Mesenchymal stem cell (in vitro differentiated cells and primary cell): ENCODE results near the gene CHCHD3.
A peak's percentile ranks its signal among the peaks of the same experiment; 100 is the strongest.

Source experiments
- DNase-seq: peaks from one replicate; pipeline ENCODE4 v3.0.0-alpha.2; 2013
- H2AFZ ChIP-seq: one replicate; pipeline ENCODE4 v1.6.1; 2013; ENCODE audit warnings: low read depth, mild to moderate bottlenecking, control low read depth, inconsistent platforms, low read length, moderate library complexity
- H2AK5ac ChIP-seq: 2 replicates; pipeline ENCODE4 v1.6.1; 2013; ENCODE audit warnings: low read length, moderate library complexity, mild to moderate bottlenecking, inconsistent platforms; ENCODE audit not compliant: severe bottlenecking
- H2BK120ac ChIP-seq: one replicate; pipeline ENCODE4 v1.6.1; 2013; ENCODE audit warnings: low read depth, mild to moderate bottlenecking, inconsistent platforms, low read length, moderate library complexity
- H2BK12ac ChIP-seq, 2 experiments: one replicate each; pipeline ENCODE4 v1.6.1; 2013; ENCODE audit warnings: inconsistent platforms in 2 of 2, low read length in 2 of 2, mild to moderate bottlenecking in 2 of 2, moderate library complexity in 2 of 2, control low read depth in 1 of 2
- H2BK15ac ChIP-seq: one replicate; pipeline ENCODE4 v1.6.1; 2013; ENCODE audit warnings: mild to moderate bottlenecking, low read depth, inconsistent platforms; ENCODE audit not compliant: poor library complexity, severe bottlenecking
- H2BK5ac ChIP-seq: 2 replicates; pipeline ENCODE4 v1.6.1; 2013; ENCODE audit warnings: low read depth, mild to moderate bottlenecking, low read length, control low read depth, inconsistent platforms; ENCODE audit not compliant: poor library complexity, severe bottlenecking
- H3K14ac ChIP-seq, 2 experiments: one replicate each; pipeline ENCODE4 v1.6.1; 2013; ENCODE audit warnings: inconsistent platforms in 2 of 2, low read length in 2 of 2, control low read depth in 1 of 2, mild to moderate bottlenecking in 1 of 2, moderate library complexity in 1 of 2
- H3K18ac ChIP-seq, 2 experiments: one replicate each; pipeline ENCODE4 v1.6.1; 2013; ENCODE audit warnings: inconsistent platforms in 2 of 2, low read length in 2 of 2, control low read depth in 1 of 2, low read depth in 1 of 2, mild to moderate bottlenecking in 1 of 2
- H3K23ac ChIP-seq, 2 experiments: one replicate each; pipeline ENCODE4 v1.6.1; 2013; ENCODE audit warnings: inconsistent platforms in 2 of 2, low read length in 2 of 2, mild to moderate bottlenecking in 2 of 2, moderate library complexity in 2 of 2, control low read depth in 1 of 2
- H3K27ac ChIP-seq: 2 replicates; pipeline ENCODE4 v1.5.1; 2013; ENCODE audit warnings: mild to moderate bottlenecking, moderate library complexity, low read length, control low read depth, inconsistent platforms; ENCODE audit not compliant: poor library complexity, severe bottlenecking
- H3K27me3 ChIP-seq, 2 experiments: 2 replicates each; pipeline versions ENCODE4 v1.6.1 to v1.7.0; 2013; ENCODE audit warnings: low read length in 2 of 2, mild to moderate bottlenecking in 2 of 2, moderate library complexity in 2 of 2, control low read depth in 1 of 2, inconsistent platforms in 1 of 2; ENCODE audit not compliant: control insufficient read depth in 1 of 2, insufficient read depth in 1 of 2
- H3K36me3 ChIP-seq, 2 experiments: 2 replicates each; pipeline versions ENCODE4 v1.6.1 to v1.7.0; 2013; ENCODE audit warnings: low read length in 2 of 2, control low read depth in 1 of 2, inconsistent platforms in 1 of 2, low read depth in 1 of 2, mild to moderate bottlenecking in 1 of 2; ENCODE audit not compliant: insufficient read depth in 2 of 2, control insufficient read depth in 1 of 2
- H3K4ac ChIP-seq, 2 experiments: one replicate each; pipeline ENCODE4 v1.6.1; 2013; ENCODE audit warnings: inconsistent platforms in 2 of 2, low read length in 2 of 2, mild to moderate bottlenecking in 2 of 2, moderate library complexity in 2 of 2, control low read depth in 1 of 2, low read depth in 1 of 2
- H3K4me1 ChIP-seq: 2 replicates; pipeline ENCODE4 v1.6.1; 2013; ENCODE audit warnings: low read depth, low read length, control low read depth; ENCODE audit not compliant: control insufficient read depth, insufficient read depth
- H3K4me2 ChIP-seq: 2 replicates; pipeline ENCODE4 v1.6.1; 2013; ENCODE audit warnings: low read length, mild to moderate bottlenecking, inconsistent platforms; ENCODE audit not compliant: poor library complexity, severe bottlenecking
- H3K4me3 ChIP-seq, 2 experiments: 2 replicates each; pipeline versions ENCODE4 v1.5.1 to v1.7.0; 2013; ENCODE audit warnings: low read length in 2 of 2, mild to moderate bottlenecking in 2 of 2, control low read depth in 1 of 2, low read depth in 1 of 2; ENCODE audit not compliant: insufficient read depth in 1 of 2
- H3K79me1 ChIP-seq: replicated peaks from 2 replicates; pipeline ENCODE4 v1.6.1; 2013; ENCODE audit warnings: mild to moderate bottlenecking, control low read depth, low read length, inconsistent platforms; ENCODE audit not compliant: poor library complexity, severe bottlenecking
- H3K9ac ChIP-seq: 2 replicates; pipeline ENCODE4 v1.7.0; 2013; ENCODE audit warnings: mild to moderate bottlenecking, low read length, moderate library complexity
- H3K9me3 ChIP-seq: 2 replicates; pipeline ENCODE4 v1.7.0; 2013; ENCODE audit warnings: mild to moderate bottlenecking, low read length; ENCODE audit not compliant: control insufficient read depth
- H4K8ac ChIP-seq: one replicate; pipeline ENCODE4 v1.6.1; 2013; ENCODE audit warnings: inconsistent platforms, mild to moderate bottlenecking, low read length, moderate library complexity
- H4K91ac ChIP-seq: one replicate; pipeline ENCODE4 v1.6.1; 2013; ENCODE audit warnings: mild to moderate bottlenecking, low read length, inconsistent platforms
- WGBS: methylation state at CpG from one replicate; pipeline ENCODE4 v1.1.7; 2013; ENCODE audit warnings: mixed read lengths; 5-methylcytosine and 5-hydroxymethylcytosine counted together

Gene CHCHD3

GRCh38 chr7:132773527-132773956 is 308.3 kb downstream of the CHCHD3 start:
- no peak overlapping the region for H2BK5ac ChIP-seq
- no peak overlapping the region for H3K14ac ChIP-seq
- H3K27me3 ChIP-seq: peaks cover 0 to 6% of the 10 kb centered on the region in 2 experiments
- H4K91ac ChIP-seq: no peak overlapping the region
- no peak overlapping the region for H3K4ac ChIP-seq
- H3K18ac ChIP-seq: no peak overlapping the region
- no peak overlapping the region for H3K4me3 ChIP-seq
- no peak overlapping the region for H4K8ac ChIP-seq
- H3K4me1 ChIP-seq: peaks cover 2% of the 10 kb centered on the region
- no peak overlapping the region for H2AK5ac ChIP-seq
- H3K36me3 ChIP-seq: no peaks in the 10 kb centered on the region
- H2BK12ac ChIP-seq: no peak overlapping the region
- no peak for DNase-seq
- no peak overlapping the region for H3K27ac ChIP-seq
- no peak overlapping the region for H3K23ac ChIP-seq
- WGBS: 100% methylated on average over 3 of the region's 5 CpGs
- no peak overlapping the region for H2BK15ac ChIP-seq
- H3K79me1 ChIP-seq: no peaks in the 10 kb centered on the region
- H2AFZ ChIP-seq: no peak overlapping the region
- H3K9ac ChIP-seq: no peak overlapping the region
- H3K9me3 ChIP-seq: peaks cover 7% of the 10 kb centered on the region
- no peak overlapping the region for H3K4me2 ChIP-seq
- no peak overlapping the region for H2BK120ac ChIP-seq

GRCh38 chr7:132771301-132771730 is 310.6 kb downstream of the CHCHD3 start:
- peak overlapping the region; percentile 45 for H4K91ac ChIP-seq
- no peaks in the 10 kb centered on the region for H3K79me1 ChIP-seq
- peaks cover 7% of the 10 kb centered on the region for H3K9me3 ChIP-seq
- peak overlapping the region; percentile 40 for H4K8ac ChIP-seq
- H3K27me3 ChIP-seq: peaks cover 0 to under 1% of the 10 kb centered on the region in 2 experiments
- H3K14ac ChIP-seq: no peak overlapping the region
- no peak overlapping the region for H3K4me3 ChIP-seq
- WGBS: 93% methylated on average over 4 of the region's 6 CpGs
- no peak overlapping the region for H3K23ac ChIP-seq
- H2AFZ ChIP-seq: no peak overlapping the region
- H3K4ac ChIP-seq: no peak overlapping the region
- no peak overlapping the region for H2BK12ac ChIP-seq
- H2AK5ac ChIP-seq: no peak overlapping the region
- no peak overlapping the region for H3K27ac ChIP-seq
- H3K9ac ChIP-seq: no peak overlapping the region
- H3K4me1 ChIP-seq: peaks cover 2% of the 10 kb centered on the region
- no peak overlapping the region for H3K4me2 ChIP-seq
- no peak overlapping the region for H2BK120ac ChIP-seq
- no peaks in the 10 kb centered on the region for H3K36me3 ChIP-seq
- H2BK15ac ChIP-seq: no peak overlapping the region
- no peak overlapping the region for H3K18ac ChIP-seq
- DNase-seq: no peak
- no peak overlapping the region for H2BK5ac ChIP-seq

- Histone ChIP-seq H3K14ac (no peak overlapping the region), H2AFZ (no peak overlapping the region), H4K8ac (no peak overlapping the region), H3K4me1 (no peaks in the 10 kb centered on the region), H3K27me3 (peaks cover 0 to 7% of the 10 kb centered on the region in 2 experiments), H3K79me1 (no peaks in the 10 kb centered on the region), H3K4me3 (no peak overlapping the region), H3K4me2 (no peak overlapping the region), H3K9me3 (peaks cover 7% of the 10 kb centered on the region), H2BK12ac (no peak overlapping the region), H2AK5ac (no peak overlapping the region), H3K18ac (no peak overlapping the region), H4K91ac (no peak overlapping the region), H3K4ac (no peak overlapping the region), H3K9ac (no peak overlapping the region), H2BK15ac (no peak overlapping the region), H3K36me3 (no peaks in the 10 kb centered on the region), H3K23ac (no peak overlapping the region), H3K27ac (no peak overlapping the region), H2BK5ac (no peak overlapping the region), H2BK120ac (no peak overlapping the region)
- 100% methylated on average over 1 of the region's 2 CpGs for WGBS
- no peak for DNase-seq
Measured at GRCh38 chr7:132770055-132770454, 311.8 kb downstream of the CHCHD3 start.

GRCh38 chr7:132769280-132769679 is 312.6 kb downstream of the CHCHD3 start:
- Histone ChIP-seq H3K4ac (no peak overlapping the region), H3K18ac (no peak overlapping the region), H3K4me3 (no peak overlapping the region), H2BK120ac (no peak overlapping the region), H2BK5ac (no peak overlapping the region), H3K9ac (no peak overlapping the region), H2AFZ (no peak overlapping the region), H3K9me3 (peaks cover 7% of the 10 kb centered on the region), H2BK15ac (no peak overlapping the region), H2BK12ac (no peak overlapping the region), H4K91ac (no peak overlapping the region), H3K79me1 (no peaks in the 10 kb centered on the region), H3K4me1 (no peaks in the 10 kb centered on the region), H3K27ac (no peak overlapping the region), H3K36me3 (no peaks in the 10 kb centered on the region), H2AK5ac (no peak overlapping the region), H3K4me2 (no peak overlapping the region), H4K8ac (no peak overlapping the region), H3K27me3 (peaks cover 0 to 7% of the 10 kb centered on the region in 2 experiments), H3K23ac (no peak overlapping the region), H3K14ac (no peak overlapping the region)
- DNase-seq: no peak
- WGBS: 60% methylated on average over 1 of the region's 2 CpGs
